ENCODE measurements around the gene GAN. TPM values are rescaled to one million over a fixed set of nuclear protein-coding genes. Genes with fewer than 3 reads are reported as not detected.
"Not testable (repeated sequence)": the region's sequence is repeated elsewhere in the genome, so short reads cannot be mapped to it uniquely, and the experiment has no call there.

Gene GAN
- total and polyA plus RNA-seq, 2 donors (not counting 1 experiment from before 2014, with no cell fraction given) = 0.79 to 6.9 TPM

GRCh38 chr16:81403601-81404391, 89.0 kb downstream of the GAN start:
- peaks cover 8% of the 10 kb centered on the region for H3K79me2 ChIP-seq (ENCODE audit: control insufficient read depth, insufficient read depth, low read length)
- intact Hi-C loops (cut with micrococcal nuclease) = loop anchor here (1.0 to 5.0 kb wide), 8 partner anchors 37 to 335 kb away; partner anchors contain the start of gene CMIP
- WGBS (ENCODE audit: insufficient coverage) = 31% methylated on average over 37 of the region's 37 CpGs

GRCh38 chr16:81405002-81405401, 90.2 kb downstream of the GAN start:
- H4K20me1 ChIP-seq (ENCODE audit: control insufficient read depth, insufficient read depth, low read length, poor library complexity, severe bottlenecking); H3K36me3 ChIP-seq (replicated peaks in 1 of 2; ENCODE audit: control extremely low read depth in 1 of 2, control insufficient read depth in 1 of 2, extremely low read depth in 1 of 2, insufficient read depth in 2 of 2, low read length in 1 of 2); H3K4me2 ChIP-seq (replicated peaks; ENCODE audit: low read depth, low read length, poor library complexity, severe bottlenecking); DNase-seq; H3K9me3 Mint-ChIP-seq (ENCODE audit: insufficient read depth); H2AFZ ChIP-seq (ENCODE audit: insufficient read depth, low read depth, low read length, poor library complexity, severe bottlenecking); H3K27ac Mint-ChIP-seq; H3K27ac ChIP-seq (ENCODE audit: low read length in 2 of 2); H3K27me3 ChIP-seq (replicated peaks in 1 of 4; ENCODE audit: control extremely low read depth in 1 of 4, control insufficient read depth in 3 of 4, insufficient read depth in 4 of 4, low read length in 3 of 4); H3K79me2 ChIP-seq (ENCODE audit: control insufficient read depth, insufficient read depth, low read length); POLR2A ChIA-PET; H3K9me3 ChIP-seq (ENCODE audit: control extremely low read depth in 1 of 3, control insufficient read depth in 2 of 3, insufficient read depth in 1 of 3, low read length in 2 of 3); H3K4me1 Mint-ChIP-seq; H3K4me1 ChIP-seq (ENCODE audit: control insufficient read depth in 2 of 2, insufficient read depth in 2 of 2, low read length in 2 of 2); H3K27me3 Mint-ChIP-seq; H3K4me3 ChIP-seq (ENCODE audit: control extremely low read depth in 1 of 5, extremely low read depth in 1 of 5, insufficient read depth in 1 of 5, low read depth in 2 of 5, low read length in 4 of 5); H3K9ac ChIP-seq (ENCODE audit: low read length); intact Hi-C loops (cut with micrococcal nuclease); ATAC-seq (ENCODE audit: low read depth); H3K4me3 Mint-ChIP-seq: not testable (repeated sequence)
- CTCF ChIA-PET = interaction anchor here (1.0 to 4.0 kb wide), 18 partner anchors 8 to 335 kb away, joined by 3 to 54 read pairs (median 5); no protein-coding TSS in a partner anchor
- no CpG with 5 or more reads among the region's 2 CpGs for WGBS (ENCODE audit: insufficient coverage)

More at GRCh38 chr16:81403601-81404391, 89.0 kb downstream of the GAN start:
- Histone ChIP-seq H3K36me3 (replicated peaks in 1 of 2; ENCODE audit: control extremely low read depth in 1 of 2, control insufficient read depth in 1 of 2, extremely low read depth in 1 of 2, insufficient read depth in 2 of 2, low read length in 1 of 2) (no peaks in the 10 kb centered on the region), H3K9ac (ENCODE audit: low read length) (peak overlapping the region; percentile 55), H4K20me1 (ENCODE audit: control insufficient read depth, insufficient read depth, low read length, poor library complexity, severe bottlenecking) (no peaks in the 10 kb centered on the region), H2AFZ (ENCODE audit: insufficient read depth, low read depth, low read length, poor library complexity, severe bottlenecking) (peak overlapping the region; percentile 63), H3K4me1 (ENCODE audit: control insufficient read depth in 2 of 2, insufficient read depth in 2 of 2, low read length in 2 of 2) (peaks cover 0 to 9% of the 10 kb centered on the region in 2 donors), H3K4me3 (ENCODE audit: control extremely low read depth in 1 of 5, extremely low read depth in 1 of 5, insufficient read depth in 1 of 5, low read depth in 2 of 5, low read length in 4 of 5) (peak overlapping the region in 4 of 5 experiments; percentile 16 to 45 (median 35)), H3K27me3 (replicated peaks in 1 of 4; ENCODE audit: control extremely low read depth in 1 of 4, control insufficient read depth in 3 of 4, insufficient read depth in 4 of 4, low read length in 3 of 4) (peaks cover 0 to 7% (median 0%) of the 10 kb centered on the region in 4 experiments), H3K27ac (ENCODE audit: low read length in 2 of 2) (no peak overlapping the region), H3K9me3 (ENCODE audit: control extremely low read depth in 1 of 3, control insufficient read depth in 2 of 3, insufficient read depth in 1 of 3, low read length in 2 of 3) (peaks cover 0 to 4% (median 0%) of the 10 kb centered on the region in 3 donors), H3K4me2 (replicated peaks; ENCODE audit: low read depth, low read length, poor library complexity, severe bottlenecking) (peak overlapping the region; percentile 80)
- H3K4me1 Mint-ChIP-seq = peaks cover 4% of the 10 kb centered on the region
- H3K4me3 Mint-ChIP-seq = peak overlapping the region; percentile 40
- no peaks in the 10 kb centered on the region for H3K9me3 Mint-ChIP-seq (ENCODE audit: insufficient read depth)
- DNase-seq (peak; percentile 89), ATAC-seq (ENCODE audit: low read depth) (peak; percentile 95)
- CTCF ChIA-PET = interaction anchor here (0.5 to 4.0 kb wide), 51 partner anchors 9 to 715 kb away, joined by 3 to 54 read pairs (median 4); no protein-coding TSS in a partner anchor
- TF ChIP-seq EZH2 (IDR thresholded peaks at IDR 0.05; ENCODE audit: borderline replicate concordance, insufficient read depth, low read depth, low read length, poor library complexity, severe bottlenecking) = no peak
- TF ChIP-seq CTCF (IDR thresholded peaks at IDR 0.05) = peak; percentile 97
- POLR2A ChIA-PET = no interaction called here
- peaks cover 4% of the 10 kb centered on the region for H3K27me3 Mint-ChIP-seq
- no peak overlapping the region for H3K27ac Mint-ChIP-seq
